OCI-LY1 (cell line): ENCODE measurements around the gene ZNF804A.

Source experiments
- H2AFZ ChIP-seq: fragments of 200-600 bp; sonication (generic), shearing (Covaris generic); 2 replicates; pipeline ENCODE4 v1.6.0; 2014; ENCODE audit warnings: antibody characterized with exemption, mild to moderate bottlenecking, low read length
- H3F3A ChIP-seq: fragments of 200-600 bp; sonication (generic), shearing (Covaris generic); 2 replicates; pipeline ENCODE4 v1.6.0; 2014; ENCODE audit warnings: mild to moderate bottlenecking, antibody characterized with exemption, low read length, moderate library complexity; ENCODE audit not compliant: insufficient read depth
- H3K27ac ChIP-seq: fragments of 200-600 bp; sonication (generic); 2 replicates; pipeline ENCODE4 v1.5.1; 2014; ENCODE audit warnings: low read length, mixed run types, mild to moderate bottlenecking, low read depth; ENCODE audit not compliant: poor library complexity, severe bottlenecking
- H3K27me3 ChIP-seq: fragments of 200-600 bp; sonication (generic); 2 replicates; pipeline ENCODE4 v1.6.0; 2014; ENCODE audit warnings: antibody characterized with exemption, mild to moderate bottlenecking, low read length, moderate library complexity; ENCODE audit not compliant: insufficient read depth
- H3K36me3 ChIP-seq: fragments of 200-600 bp; sonication (generic); 2 replicates; pipeline ENCODE4 v1.6.1; 2014; ENCODE audit warnings: mild to moderate bottlenecking, antibody characterized with exemption, low read length, moderate library complexity, mixed read lengths; ENCODE audit not compliant: insufficient read depth
- H3K4me1 ChIP-seq: fragments of 200-600 bp; sonication (generic); 2 replicates; pipeline ENCODE4 v1.5.1; 2014; ENCODE audit warnings: mild to moderate bottlenecking, low read length, moderate library complexity; ENCODE audit not compliant: insufficient read depth, severe bottlenecking
- H3K4me2 ChIP-seq: fragments of 200-600 bp; sonication (generic), shearing (Covaris generic); 2 replicates; pipeline ENCODE4 v1.6.1; 2014; ENCODE audit warnings: low read length
- H3K4me3 ChIP-seq: fragments of 200-600 bp; sonication (generic); 2 replicates; pipeline ENCODE4 v1.5.1; 2014; ENCODE audit warnings: low read length, low read depth, mild to moderate bottlenecking, mixed read lengths; ENCODE audit not compliant: poor library complexity, severe bottlenecking
- H3K79me2 ChIP-seq: fragments of 200-600 bp; shearing (Covaris generic); 2 replicates; pipeline ENCODE4 v1.6.1; 2016; ENCODE audit warnings: mixed run types, low read length, mixed read lengths; ENCODE audit not compliant: insufficient read depth
- H3K9ac ChIP-seq: fragments of 200-600 bp; sonication (generic), shearing (Covaris generic); 2 replicates; pipeline ENCODE4 v1.6.1; 2014; ENCODE audit warnings: mild to moderate bottlenecking, low read length, mixed read lengths
- H3K9me2 ChIP-seq: fragments of 200-600 bp; sonication (generic), shearing (Covaris generic); 2 replicates; pipeline ENCODE4 v1.6.1; 2014; ENCODE audit warnings: low read depth, mild to moderate bottlenecking, low read length, mixed read lengths
- H3K9me3 ChIP-seq: fragments of 200-600 bp; shearing (Covaris generic); 2 replicates; pipeline ENCODE4 v1.6.1; 2014; ENCODE audit warnings: low read length, mixed read lengths
- H4K20me1 ChIP-seq: fragments of 200-600 bp; sonication (generic), shearing (Covaris generic); 2 replicates; pipeline ENCODE4 v1.6.0; 2016; ENCODE audit warnings: mild to moderate bottlenecking, low read length; ENCODE audit not compliant: insufficient read depth
- EZH2 ChIP-seq: fragments of 200-600 bp; sonication (generic), shearing (Covaris generic); IDR thresholded peaks from 2 replicates; pipeline ENCODE4 v1.8.0; 2017; ENCODE audit warnings: borderline replicate concordance, mixed run types, mild to moderate bottlenecking, antibody characterized with exemption, low read length, moderate library complexity, mixed read lengths
- TF ChIP-seq, protein P1 (sequence below): fragments of 200-600 bp; sonication (generic), shearing (Covaris generic); IDR thresholded peaks from 2 replicates; pipeline ENCODE4 v1.5.1; 2017; ENCODE audit warnings: mild to moderate bottlenecking, antibody characterized with exemption, low read length, moderate library complexity, mixed read lengths

ZNF804A gene

GRCh38 chr2:184637781-184638180 lies 39.5 kb downstream of the ZNF804A start:
- H3K79me2 ChIP-seq: peaks cover 96% of the 10 kb centered on the region
- H2AFZ ChIP-seq: no peak overlapping the region
- peaks cover 75% of the 10 kb centered on the region for H3K36me3 ChIP-seq
- no peak overlapping the region for H3K4me2 ChIP-seq
- no peaks in the 10 kb centered on the region; the same call in 1 of the 2 replicates for H3F3A ChIP-seq
- 0 out of 2 replicates have a peak, but pooled peaks cover 2% of the 10 kb centered on the region for H4K20me1 ChIP-seq
- H3K9ac ChIP-seq: no peak overlapping the region
- TF ChIP-seq EZH2: no peak
- TF ChIP-seq, protein P1, sequence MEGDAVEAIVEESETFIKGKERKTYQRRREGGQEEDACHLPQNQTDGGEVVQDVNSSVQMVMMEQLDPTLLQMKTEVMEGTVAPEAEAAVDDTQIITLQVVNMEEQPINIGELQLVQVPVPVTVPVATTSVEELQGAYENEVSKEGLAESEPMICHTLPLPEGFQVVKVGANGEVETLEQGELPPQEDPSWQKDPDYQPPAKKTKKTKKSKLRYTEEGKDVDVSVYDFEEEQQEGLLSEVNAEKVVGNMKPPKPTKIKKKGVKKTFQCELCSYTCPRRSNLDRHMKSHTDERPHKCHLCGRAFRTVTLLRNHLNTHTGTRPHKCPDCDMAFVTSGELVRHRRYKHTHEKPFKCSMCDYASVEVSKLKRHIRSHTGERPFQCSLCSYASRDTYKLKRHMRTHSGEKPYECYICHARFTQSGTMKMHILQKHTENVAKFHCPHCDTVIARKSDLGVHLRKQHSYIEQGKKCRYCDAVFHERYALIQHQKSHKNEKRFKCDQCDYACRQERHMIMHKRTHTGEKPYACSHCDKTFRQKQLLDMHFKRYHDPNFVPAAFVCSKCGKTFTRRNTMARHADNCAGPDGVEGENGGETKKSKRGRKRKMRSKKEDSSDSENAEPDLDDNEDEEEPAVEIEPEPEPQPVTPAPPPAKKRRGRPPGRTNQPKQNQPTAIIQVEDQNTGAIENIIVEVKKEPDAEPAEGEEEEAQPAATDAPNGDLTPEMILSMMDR: no peak
- H3K4me3 ChIP-seq: no peak overlapping the region
- H3K9me2 ChIP-seq: no peaks in the 10 kb centered on the region
- H3K4me1 ChIP-seq: peaks cover 5% of the 10 kb centered on the region
- H3K27me3 ChIP-seq: no peaks in the 10 kb centered on the region
- no peaks in the 10 kb centered on the region for H3K9me3 ChIP-seq
- H3K27ac ChIP-seq: no peak overlapping the region

GRCh38 chr2:184644685-184645084 lies 46.4 kb downstream of the ZNF804A start:
- Histone ChIP-seq H3K9me2 (no peaks in the 10 kb centered on the region), H3K36me3 (peaks cover 67% of the 10 kb centered on the region), H3K9ac (no peak overlapping the region), H2AFZ (no peak overlapping the region), H3K27ac (no peak overlapping the region), H3K4me3 (no peak overlapping the region), H3K9me3 (peaks cover 9% of the 10 kb centered on the region; the same call in 1 of the 2 replicates), H3K4me2 (no peak overlapping the region), H3K27me3 (no peaks in the 10 kb centered on the region), H3K79me2 (peaks cover 80% of the 10 kb centered on the region), H3K4me1 (peaks cover 12% of the 10 kb centered on the region), H4K20me1 (no peaks in the 10 kb centered on the region), H3F3A (no peaks in the 10 kb centered on the region)
- TF ChIP-seq, protein P1: no peak
- TF ChIP-seq EZH2: no peak

DNA sequence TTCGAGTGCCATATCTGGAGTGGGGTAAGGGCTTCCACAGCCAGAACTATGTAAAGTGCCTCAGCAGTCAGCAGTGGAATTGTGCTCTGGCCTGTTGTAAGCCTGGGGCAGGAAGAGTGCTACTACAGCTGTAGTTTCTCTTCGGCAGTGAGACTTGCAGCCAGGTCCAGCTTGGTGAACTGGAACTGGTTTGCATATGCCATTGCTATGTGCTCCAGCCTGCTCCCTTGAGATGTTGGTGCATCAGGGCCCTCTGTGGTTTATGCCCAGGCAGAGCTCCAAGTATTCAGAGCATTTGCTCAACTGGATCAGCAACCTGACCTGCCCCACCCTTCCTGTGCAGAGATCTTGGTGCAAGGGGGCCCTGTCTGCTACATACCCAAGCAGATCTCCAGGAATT lies 47.8 kb downstream of the ZNF804A start:
- Histone ChIP-seq H3K9me3 (peaks cover 13% of the 10 kb centered on the region; the same call in 1 of the 2 replicates), H3K4me2 (no peak overlapping the region), H3K9ac (no peak overlapping the region), H3K27me3 (no peaks in the 10 kb centered on the region), H3K27ac (no peak overlapping the region), H3K4me3 (no peak overlapping the region), H3F3A (no peaks in the 10 kb centered on the region), H3K9me2 (no peaks in the 10 kb centered on the region), H3K4me1 (peaks cover 12% of the 10 kb centered on the region), H2AFZ (no peak overlapping the region), H3K36me3 (peaks cover 73% of the 10 kb centered on the region), H3K79me2 (peaks cover 75% of the 10 kb centered on the region), H4K20me1 (no peaks in the 10 kb centered on the region)
- TF ChIP-seq, protein P1: no peak
- TF ChIP-seq EZH2: no peak
